Stomach (tissue), 9 donors: ENCODE measurements around the gene CWC15. TPM values are rescaled to one million over a fixed set of nuclear protein-coding genes. Genes with fewer than 3 reads are reported as not detected.

Experiments used
- DNase-seq, 2 donors: peaks; one replicate each; pipeline versions ENCODE4 v3.0.0 to v3.0.0-alpha.2; 2013 to 2019
- H3K27ac ChIP-seq, 5 donors: fragments of 200-600 bp in 4 of 5; sonication (generic) in 4 of 5; one replicate each; pipeline ENCODE4 v1.5.1; 2013 to 2019; ENCODE audit warnings: mild to moderate bottlenecking in 1 of 5, moderate library complexity in 1 of 5
- H3K27me3 ChIP-seq, 3 donors: fragments of 200-600 bp; sonication (generic); one replicate each; pipeline ENCODE4 v1.5.1; 2017 to 2019; ENCODE audit warnings: mixed run types in 1 of 3
- H3K36me3 ChIP-seq, 4 donors: fragments of 200-600 bp; sonication (generic); 1 replicate in 3 of 4; 2 replicates in 1 of 4; pipeline ENCODE4 v1.5.1; 2016 to 2019
- H3K4me1 ChIP-seq, 4 donors: fragments of 200-600 bp; sonication (generic); one replicate each; pipeline ENCODE4 v1.5.1; 2016 to 2019
- H3K4me3 ChIP-seq, 4 donors: fragments of 200-600 bp; sonication (generic) in 3 of 4; one replicate each; pipeline ENCODE4 v1.5.1; 2016 to 2019; ENCODE audit warnings: mild to moderate bottlenecking in 1 of 4
- H3K9me3 ChIP-seq, 4 donors: fragments of 200-600 bp; sonication (generic); one replicate each; pipeline ENCODE4 v1.5.1; 2016 to 2019
- EP300 ChIP-seq: sonication (generic); formaldehyde crosslinking; IDR thresholded peaks from one replicate; pipeline ENCODE4 v1.6.1; 2017; ENCODE audit warnings: antibody characterized with exemption
- POLR2A ChIP-seq, 4 donors: fragments of 450-650 bp; IDR thresholded peaks; one replicate each; pipeline ENCODE4 v1.6.1; 2016; ENCODE audit warnings: antibody characterized with exemption in 4 of 4, control low read depth in 2 of 4, mild to moderate bottlenecking in 1 of 4, moderate library complexity in 1 of 4
- POLR2AphosphoS5 ChIP-seq, 3 donors: sonication (generic); formaldehyde crosslinking; IDR thresholded peaks; one replicate each; pipeline ENCODE4 v1.6.1; 2016; ENCODE audit warnings: antibody characterized with exemption in 3 of 3
- WGBS, 5 donors: extraction: QIAGEN DNeasy Blood & Tissue Kit in 3 of 5; methylation state at CpG; one replicate each; pipeline versions ENCODE4 v1.1.5 to v1.1.7; 2013 to 2018; 5-methylcytosine and 5-hydroxymethylcytosine counted together
- intact Hi-C: fragments of 100-400 bp; cut with DNase I; formaldehyde crosslinking; loops from one replicate; pipeline ENCODE4 v1.15.1; 2023; ENCODE audit warnings: low total_unique reads
- polyA plus RNA-seq, 3 donors: library from polyadenylated mRNA; stranded (reverse); fragments of 200-250 nt; gene quantifications; one replicate each; pipeline ENCODE4 v1.2.3, GENCODE V29; 2013
- total RNA-seq, 5 donors: library from RNA; depleted of rRNA; stranded (reverse); fragments of >200 nt; gene quantifications; one replicate each; pipeline versions ENCODE4 v1.1.0 to v1.2.3, GENCODE V29; 2014 to 2016
- TF ChIP-seq, protein P1 (sequence below), 7 experiments: fragments of 450-650 bp in 4 of 7; fragments of 200-600 bp in 3 of 7; sonication (generic) in 3 of 7; IDR thresholded peaks; one replicate each; pipeline ENCODE4 v1.5.1; 2016 to 2019; ENCODE audit warnings: antibody characterized with exemption in 7 of 7, control low read depth in 2 of 7, mild to moderate bottlenecking in 1 of 7
- donor health status: healthy with polysubstance abuse.
- donor health status: Bipolar disorder and iron deficiency.
- donor health status: healthy.

The CWC15 gene
- total and polyA plus RNA-seq, 8 donors = 8.2 to 88.9 (median 45.4) TPM

GRCh38 chr11:94959179-94959578 is 14.2 kb downstream of the CWC15 start:
- no peaks in the 10 kb centered on the region for H3K27me3 ChIP-seq
- H3K27ac ChIP-seq = no peak overlapping the region
- peaks cover 22 to 65% (median 59%) of the 10 kb centered on the region in 4 donors for H3K36me3 ChIP-seq
- no peaks in the 10 kb centered on the region for H3K9me3 ChIP-seq
- no peak for DNase-seq
- TF ChIP-seq POLR2A (IDR thresholded peaks at IDR 0.05) = no peak
- no peak for TF ChIP-seq POLR2AphosphoS5 (IDR thresholded peaks at IDR 0.05)
- TF ChIP-seq, protein P1, sequence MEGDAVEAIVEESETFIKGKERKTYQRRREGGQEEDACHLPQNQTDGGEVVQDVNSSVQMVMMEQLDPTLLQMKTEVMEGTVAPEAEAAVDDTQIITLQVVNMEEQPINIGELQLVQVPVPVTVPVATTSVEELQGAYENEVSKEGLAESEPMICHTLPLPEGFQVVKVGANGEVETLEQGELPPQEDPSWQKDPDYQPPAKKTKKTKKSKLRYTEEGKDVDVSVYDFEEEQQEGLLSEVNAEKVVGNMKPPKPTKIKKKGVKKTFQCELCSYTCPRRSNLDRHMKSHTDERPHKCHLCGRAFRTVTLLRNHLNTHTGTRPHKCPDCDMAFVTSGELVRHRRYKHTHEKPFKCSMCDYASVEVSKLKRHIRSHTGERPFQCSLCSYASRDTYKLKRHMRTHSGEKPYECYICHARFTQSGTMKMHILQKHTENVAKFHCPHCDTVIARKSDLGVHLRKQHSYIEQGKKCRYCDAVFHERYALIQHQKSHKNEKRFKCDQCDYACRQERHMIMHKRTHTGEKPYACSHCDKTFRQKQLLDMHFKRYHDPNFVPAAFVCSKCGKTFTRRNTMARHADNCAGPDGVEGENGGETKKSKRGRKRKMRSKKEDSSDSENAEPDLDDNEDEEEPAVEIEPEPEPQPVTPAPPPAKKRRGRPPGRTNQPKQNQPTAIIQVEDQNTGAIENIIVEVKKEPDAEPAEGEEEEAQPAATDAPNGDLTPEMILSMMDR (IDR thresholded peaks at IDR 0.05) = no peak
- TF ChIP-seq EP300 = no peak
- no peak overlapping the region for H3K4me3 ChIP-seq
- WGBS, 5 donors = 81 to 88% (median 86%) methylated on average over 2 of the region's 2 CpGs
- no peaks in the 10 kb centered on the region for H3K4me1 ChIP-seq
- intact Hi-C loops = no loop called here

DNA sequence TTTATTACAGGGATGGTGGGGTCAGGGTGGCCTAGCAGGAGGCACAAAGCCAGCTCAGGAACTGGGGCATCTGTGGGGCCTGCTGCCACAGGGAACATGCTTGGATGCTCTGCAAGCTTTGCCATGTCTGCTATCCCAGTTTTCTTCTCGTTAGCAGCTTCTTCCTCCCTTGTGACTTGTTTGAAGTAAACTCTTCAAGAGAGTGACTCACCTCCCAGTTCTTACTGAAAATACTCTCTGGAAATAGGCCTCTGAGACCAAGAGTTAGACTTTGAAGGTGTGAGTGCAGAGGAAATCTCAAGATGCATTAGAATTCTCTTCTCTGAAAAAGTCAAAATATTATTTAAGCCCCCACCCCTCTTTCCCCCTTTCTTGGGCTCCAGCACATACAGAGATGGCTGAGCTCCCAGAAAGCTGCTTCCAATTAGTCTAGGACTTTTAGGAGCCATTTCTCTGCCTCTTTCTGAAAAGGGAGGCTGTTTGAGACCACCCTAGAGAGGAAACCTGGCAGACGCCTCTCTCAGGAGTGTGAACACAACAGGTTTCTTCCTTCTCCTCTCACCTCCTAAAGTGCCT is 15.1 kb downstream of the CWC15 start:
- intact Hi-C loops = no loop called here

DNA sequence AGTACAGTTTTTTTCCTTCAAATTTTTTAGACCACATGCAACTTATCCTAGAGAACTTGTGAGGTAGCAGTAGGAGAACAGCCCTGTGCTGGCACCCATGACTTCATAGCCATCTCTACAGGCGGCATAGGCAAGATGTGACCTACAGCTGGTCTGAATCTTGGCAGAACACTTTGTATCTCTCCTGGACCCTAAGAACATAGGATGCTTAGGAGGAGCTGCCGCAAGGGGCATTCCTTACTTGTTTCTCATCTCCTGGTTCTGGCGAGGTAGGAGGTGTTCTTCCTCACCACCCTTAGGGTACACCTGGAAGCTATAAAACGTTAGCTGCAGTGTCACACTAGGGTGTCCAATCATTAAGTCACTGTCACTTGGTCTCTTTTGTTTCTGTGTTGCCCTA is 16.4 kb downstream of the CWC15 start:
- no peaks in the 10 kb centered on the region for H3K4me1 ChIP-seq
- 54 to 67% (median 59%) methylated on average over 4 of the region's 4 CpGs for WGBS, 5 donors
- H3K36me3 ChIP-seq = peaks cover 4 to 43% (median 37%) of the 10 kb centered on the region in 4 donors
- H3K9me3 ChIP-seq = no peaks in the 10 kb centered on the region
- no peaks in the 10 kb centered on the region for H3K27me3 ChIP-seq
- intact Hi-C loops = no loop called here
- H3K27ac ChIP-seq = no peak overlapping the region
- no peak for TF ChIP-seq POLR2AphosphoS5 (IDR thresholded peaks at IDR 0.05)
- no peak for TF ChIP-seq POLR2A (IDR thresholded peaks at IDR 0.05)
- TF ChIP-seq, protein P1 (IDR thresholded peaks at IDR 0.05) = no peak
- no peak for TF ChIP-seq EP300
- H3K4me3 ChIP-seq = no peak overlapping the region
- no peak for DNase-seq

More for the DNA sequence above, 15.1 kb downstream of the CWC15 start:
- TF ChIP-seq, protein P1 (IDR thresholded peaks at IDR 0.05) = no peak
- no peak for TF ChIP-seq POLR2A (IDR thresholded peaks at IDR 0.05)
- TF ChIP-seq POLR2AphosphoS5 (IDR thresholded peaks at IDR 0.05) = no peak
- no peak for TF ChIP-seq EP300
- 49 to 62% (median 57%) methylated on average over 2 of the region's 2 CpGs for WGBS, 5 donors
- Histone ChIP-seq H3K4me3 (no peak overlapping the region), H3K4me1 (no peaks in the 10 kb centered on the region), H3K27ac (peak overlapping the region in 1 of 5 donors; percentile 19), H3K9me3 (no peaks in the 10 kb centered on the region), H3K36me3 (peaks cover 13 to 55% (median 50%) of the 10 kb centered on the region in 4 donors), H3K27me3 (no peaks in the 10 kb centered on the region)
- DNase-seq = no peak

DNA sequence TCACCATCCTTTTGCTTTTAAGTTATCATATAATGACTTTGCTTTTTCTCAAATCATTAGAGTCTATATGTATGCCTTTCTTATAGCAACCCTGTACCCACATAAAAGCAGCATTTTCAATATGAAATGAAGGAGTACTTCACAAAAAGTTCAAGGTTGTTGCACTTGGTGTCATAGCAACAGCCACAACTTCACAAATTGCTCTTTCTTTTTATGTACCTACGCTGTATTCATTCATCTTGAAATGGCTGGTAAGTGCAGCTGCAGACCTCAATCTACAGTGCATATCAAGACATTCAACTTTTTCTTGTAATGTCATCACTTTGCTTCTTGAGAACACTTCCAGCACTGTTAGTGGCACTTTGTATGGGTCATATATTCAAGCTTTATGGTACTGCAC is 18.6 kb downstream of the CWC15 start:
- Histone ChIP-seq H3K36me3 (peaks cover 0 to 21% (median 15%) of the 10 kb centered on the region in 4 donors), H3K4me3 (no peak overlapping the region), H3K27ac (no peak overlapping the region), H3K4me1 (no peaks in the 10 kb centered on the region), H3K27me3 (no peaks in the 10 kb centered on the region), H3K9me3 (peaks cover 0 to 6% (median 0%) of the 10 kb centered on the region in 4 donors)
- intact Hi-C loops = no loop called here
- DNase-seq = peak in 1 of 2 donors; percentile 26
- TF ChIP-seq POLR2AphosphoS5 (IDR thresholded peaks at IDR 0.05) = no peak
- TF ChIP-seq EP300 = no peak
- TF ChIP-seq, protein P1 (IDR thresholded peaks at IDR 0.05) = no peak
- TF ChIP-seq POLR2A (IDR thresholded peaks at IDR 0.05) = no peak
- 45 to 91% (median 86%) methylated on average over 1 of the region's 1 CpG for WGBS, 5 donors
